HUES64 (cell line): ENCODE results near the gene NUTM2F.

Source experiments
- H3K27ac ChIP-seq: 2 replicates; pipeline ENCODE4 v1.7.0; 2013; ENCODE audit warnings: low read depth, low read length, inconsistent platforms
- H3K27me3 ChIP-seq: 2 replicates; pipeline ENCODE4 v1.6.1; 2013; ENCODE audit warnings: mild to moderate bottlenecking, low read length; ENCODE audit not compliant: insufficient read depth
- H3K36me3 ChIP-seq: 2 replicates; pipeline ENCODE4 v1.6.1; 2013; ENCODE audit warnings: mild to moderate bottlenecking, low read length; ENCODE audit not compliant: insufficient read depth
- H3K4me1 ChIP-seq: 2 replicates; pipeline ENCODE4 v1.6.1; 2013; ENCODE audit warnings: mild to moderate bottlenecking, low read length, moderate library complexity; ENCODE audit not compliant: insufficient read depth
- H3K4me3 ChIP-seq: 2 replicates; pipeline ENCODE4 v1.5.1; 2013; ENCODE audit warnings: mild to moderate bottlenecking, low read length, moderate library complexity
- H3K9ac ChIP-seq: 2 replicates; pipeline ENCODE4 v1.6.1; 2013; ENCODE audit warnings: mild to moderate bottlenecking, low read depth, low read length
- H3K9me3 ChIP-seq: 2 replicates; pipeline ENCODE4 v1.6.1; 2013; ENCODE audit warnings: low read depth, low read length; ENCODE audit not compliant: insufficient read depth
- WGBS: fragments of 150-250, 120-280 bp; methylation state at CpG from one replicate; pipeline ENCODE4 v1.1.7; 2013; ENCODE audit warnings: missing lambda C conversion rate; 5-methylcytosine and 5-hydroxymethylcytosine counted together

NUTM2F gene

DNA sequence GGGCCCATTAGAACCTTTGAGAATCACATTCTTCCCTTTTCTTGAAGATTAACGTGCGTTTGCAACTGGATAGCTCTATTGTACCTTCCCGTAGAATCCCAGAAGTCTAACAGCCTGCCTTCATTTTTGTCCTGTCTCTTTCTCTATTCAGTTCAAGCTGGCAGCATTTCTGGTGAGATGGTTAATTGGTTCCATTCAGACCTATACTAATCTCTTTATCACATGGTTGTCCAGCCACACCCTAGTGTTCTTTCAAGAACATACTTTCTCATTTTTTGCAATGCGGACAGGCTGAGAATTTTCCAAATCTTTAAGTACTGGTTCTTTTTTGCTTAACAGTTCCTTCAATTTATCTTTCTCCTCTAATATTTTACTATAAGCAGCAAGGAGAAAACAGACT lies 26.0 kb downstream of the NUTM2F start:
- Histone ChIP-seq H3K27ac (no peak overlapping the region), H3K9ac (no peak overlapping the region), H3K27me3 (no peaks in the 10 kb centered on the region), H3K4me1 (no peaks in the 10 kb centered on the region), H3K4me3 (no peak overlapping the region), H3K9me3 (no peaks in the 10 kb centered on the region), H3K36me3 (no peaks in the 10 kb centered on the region)
- WGBS: 94% methylated on average over 4 of the region's 4 CpGs

DNA sequence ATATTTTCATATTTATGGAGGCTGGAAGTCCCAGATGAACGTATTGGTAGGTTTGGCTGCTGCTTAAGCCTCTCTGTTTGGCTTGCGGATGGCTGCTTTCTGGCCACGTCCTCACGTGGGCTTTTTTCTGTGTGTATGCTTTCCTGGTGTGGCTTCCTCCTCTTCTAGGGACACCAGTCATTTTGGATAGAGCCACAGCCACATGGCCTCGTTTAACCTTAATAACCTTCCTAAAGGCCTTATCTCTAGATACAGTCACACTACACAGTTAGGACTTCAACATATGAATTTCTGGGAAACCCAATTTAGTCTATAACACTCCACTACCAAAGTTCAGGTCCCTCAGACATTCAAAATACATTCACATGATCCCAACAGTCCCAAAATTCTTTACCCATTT lies 26.9 kb downstream of the NUTM2F start:
- WGBS: 92% methylated on average over 5 of the region's 5 CpGs
- H3K9ac ChIP-seq: no peak overlapping the region

DNA sequence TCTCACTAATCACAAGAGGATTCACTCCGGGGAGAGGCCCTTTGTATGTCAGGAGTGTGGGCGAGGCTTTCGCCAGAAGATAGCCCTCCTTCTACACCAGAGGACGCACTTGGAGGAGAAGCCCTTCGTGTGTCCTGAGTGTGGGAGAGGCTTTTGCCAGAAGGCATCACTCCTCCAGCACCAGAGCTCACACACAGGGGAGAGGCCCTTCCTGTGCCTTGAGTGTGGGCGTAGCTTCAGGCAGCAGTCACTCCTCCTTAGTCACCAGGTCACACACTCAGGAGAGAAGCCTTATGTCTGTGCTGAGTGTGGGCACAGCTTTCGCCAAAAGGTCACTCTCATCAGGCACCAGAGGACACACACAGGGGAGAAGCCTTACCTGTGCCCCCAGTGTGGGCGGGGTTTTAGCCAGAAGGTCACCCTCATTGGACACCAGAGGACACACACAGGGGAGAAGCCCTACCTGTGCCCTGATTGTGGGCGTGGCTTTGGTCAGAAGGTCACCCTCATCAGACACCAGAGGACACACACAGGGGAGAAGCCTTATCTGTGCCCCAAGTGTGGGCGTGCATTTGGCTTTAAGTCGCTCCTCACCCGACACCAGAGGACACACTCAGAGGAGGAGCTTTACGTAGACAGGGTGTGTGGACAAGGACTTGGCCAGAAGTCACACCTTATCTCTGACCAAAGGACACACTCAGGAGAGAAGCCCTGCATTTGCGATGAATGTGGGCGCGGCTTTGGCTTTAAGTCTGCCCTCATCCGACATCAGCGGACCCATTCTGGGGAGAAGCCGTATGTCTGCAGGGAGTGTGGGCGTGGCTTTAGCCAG lies 27.8 kb downstream of the NUTM2F start:
- Histone ChIP-seq H3K4me1 (no peaks in the 10 kb centered on the region), H3K27me3 (no peaks in the 10 kb centered on the region), H3K9me3 (no peaks in the 10 kb centered on the region), H3K9ac (no peak overlapping the region), H3K36me3 (peaks cover 3% of the 10 kb centered on the region; the same call in 1 of the 2 replicates), H3K27ac (no peak overlapping the region), H3K4me3 (no peak overlapping the region)
- WGBS: 94% methylated on average over 17 of the region's 20 CpGs

More for the DNA sequence above, 26.9 kb downstream of the NUTM2F start:
- Histone ChIP-seq H3K9me3 (no peaks in the 10 kb centered on the region), H3K4me3 (no peak overlapping the region), H3K27me3 (no peaks in the 10 kb centered on the region), H3K36me3 (no peaks in the 10 kb centered on the region), H3K4me1 (no peaks in the 10 kb centered on the region), H3K27ac (no peak overlapping the region)

DNA sequence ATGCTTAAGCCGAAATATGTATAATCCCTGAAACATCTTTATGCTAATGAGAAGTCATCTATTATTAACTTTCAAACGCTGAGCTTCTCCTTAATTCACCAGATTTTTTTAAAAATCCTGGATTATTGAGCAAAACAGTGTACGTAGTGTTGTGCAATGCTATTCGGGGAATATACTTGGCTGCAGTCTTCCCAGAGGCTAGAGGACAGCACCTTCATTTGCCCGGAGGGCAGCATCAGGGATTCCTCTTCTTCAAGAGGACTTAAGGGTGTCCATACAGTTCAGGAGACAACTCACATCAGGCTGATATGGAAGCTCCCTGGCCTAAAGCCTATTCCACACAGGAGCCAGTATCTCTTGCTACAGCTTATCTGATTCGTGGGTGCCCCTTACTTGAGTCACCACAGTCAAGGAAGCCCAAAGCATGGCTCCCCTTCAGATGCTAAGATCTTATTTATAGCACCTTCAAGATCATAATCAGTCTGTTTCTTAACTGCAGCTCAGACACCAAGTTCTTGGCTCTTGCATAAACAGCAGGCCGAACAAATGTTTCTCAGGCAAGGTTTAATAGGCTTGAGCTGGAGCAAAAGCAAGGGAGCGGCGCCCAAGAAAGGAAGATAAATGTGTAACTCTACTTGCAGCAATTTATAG lies 29.4 kb downstream of the NUTM2F start:
- peaks cover 9% of the 10 kb centered on the region; the same call in 1 of the 2 replicates for H3K36me3 ChIP-seq
- H3K9ac ChIP-seq: no peak overlapping the region
- H3K4me1 ChIP-seq: no peaks in the 10 kb centered on the region
- 87% methylated on average over 9 of the region's 9 CpGs for WGBS
- no peaks in the 10 kb centered on the region for H3K27me3 ChIP-seq
- H3K27ac ChIP-seq: no peak overlapping the region
- no peaks in the 10 kb centered on the region for H3K9me3 ChIP-seq
- H3K4me3 ChIP-seq: no peak overlapping the region

DNA sequence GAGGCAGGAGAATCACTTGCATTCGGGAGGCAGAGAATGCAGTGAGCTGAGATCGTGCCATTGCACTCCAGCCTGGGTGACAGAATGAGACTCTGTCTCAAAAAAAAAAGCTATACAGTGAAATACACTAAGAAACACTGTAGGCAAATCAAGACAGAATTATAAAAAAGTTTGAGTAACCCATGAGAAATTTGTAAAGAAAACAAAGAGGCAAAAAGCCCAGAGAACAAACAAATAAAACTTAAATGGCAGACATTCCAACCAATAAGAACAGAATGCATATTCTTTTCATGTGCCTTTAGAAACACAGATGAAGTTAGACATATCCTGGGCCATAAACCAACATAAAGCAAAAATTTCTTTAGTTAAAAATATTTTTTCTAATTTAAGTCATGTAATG lies 38.8 kb downstream of the NUTM2F start:
- 95% methylated on average over 2 of the region's 2 CpGs for WGBS
- Histone ChIP-seq H3K27ac (no peak overlapping the region), H3K4me1 (no peaks in the 10 kb centered on the region), H3K9me3 (peaks cover 4% of the 10 kb centered on the region; the same call in 1 of the 2 replicates), H3K27me3 (no peaks in the 10 kb centered on the region), H3K4me3 (no peak overlapping the region), H3K36me3 (peaks cover 9% of the 10 kb centered on the region), H3K9ac (no peak overlapping the region)

DNA sequence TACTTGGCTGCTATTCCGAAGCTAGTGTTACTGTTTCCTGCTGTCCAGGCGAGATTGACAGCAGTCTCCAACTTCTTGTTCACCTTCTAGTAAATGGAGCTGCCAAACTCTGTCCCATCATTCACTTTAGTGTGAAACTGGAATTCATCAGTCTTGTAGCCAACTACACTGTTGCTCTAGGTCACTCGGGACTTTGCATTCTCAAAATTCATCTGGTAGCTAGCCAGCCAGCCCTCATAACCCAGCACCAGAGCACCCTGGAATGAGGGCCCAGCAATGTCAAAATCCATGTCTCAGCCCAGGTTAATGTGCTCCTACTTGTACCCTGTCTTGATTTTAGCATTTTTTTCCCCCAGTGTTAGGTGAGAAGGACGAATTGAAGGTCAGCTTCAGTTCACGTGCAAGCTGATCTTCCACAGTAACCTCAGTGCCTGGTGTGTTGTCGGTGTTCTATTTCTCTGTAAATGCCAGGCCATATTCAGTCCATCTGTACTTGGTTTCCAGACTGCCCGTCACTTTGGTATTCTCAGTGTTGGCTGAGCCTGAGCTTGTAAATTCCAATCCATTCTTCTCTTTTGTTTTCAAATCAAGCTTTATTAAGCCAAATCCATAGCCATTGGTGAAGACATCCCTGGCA lies 40.4 kb downstream of the NUTM2F start:
- WGBS: 93% methylated on average over 7 of the region's 7 CpGs
- Histone ChIP-seq H3K36me3 (peaks cover 8% of the 10 kb centered on the region), H3K4me1 (no peaks in the 10 kb centered on the region), H3K9ac (no peak overlapping the region), H3K4me3 (no peak overlapping the region), H3K27me3 (no peaks in the 10 kb centered on the region), H3K9me3 (peaks cover 4% of the 10 kb centered on the region; the same call in 1 of the 2 replicates), H3K27ac (no peak overlapping the region)

DNA sequence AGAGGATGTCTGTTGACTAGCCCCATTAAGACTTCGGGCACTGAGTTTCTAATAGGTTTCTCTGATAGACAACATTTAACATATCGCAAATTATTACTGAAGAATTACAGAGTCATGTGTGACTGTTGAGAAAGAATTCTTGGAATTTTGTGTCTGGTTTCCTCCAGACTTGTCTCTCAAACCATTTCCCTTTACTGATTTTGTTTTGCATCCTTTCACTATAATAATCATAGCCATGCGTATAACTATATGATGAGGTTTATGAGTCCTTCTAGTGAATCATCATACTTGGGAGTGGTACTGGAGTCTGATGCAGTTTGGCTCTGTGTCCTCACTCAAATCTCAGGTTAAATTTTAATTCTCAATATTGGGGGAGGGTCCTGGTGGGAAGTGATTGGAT lies 42.3 kb downstream of the NUTM2F start:
- WGBS: 92% methylated on average over 2 of the region's 3 CpGs
- H3K27me3 ChIP-seq: no peaks in the 10 kb centered on the region
- H3K27ac ChIP-seq: no peak overlapping the region
- H3K4me1 ChIP-seq: no peaks in the 10 kb centered on the region
- no peak overlapping the region for H3K4me3 ChIP-seq
- H3K36me3 ChIP-seq: peaks cover 8% of the 10 kb centered on the region
- peaks cover under 1% of the 10 kb centered on the region; the same call in 1 of the 2 replicates for H3K9me3 ChIP-seq
- no peak overlapping the region for H3K9ac ChIP-seq

DNA sequence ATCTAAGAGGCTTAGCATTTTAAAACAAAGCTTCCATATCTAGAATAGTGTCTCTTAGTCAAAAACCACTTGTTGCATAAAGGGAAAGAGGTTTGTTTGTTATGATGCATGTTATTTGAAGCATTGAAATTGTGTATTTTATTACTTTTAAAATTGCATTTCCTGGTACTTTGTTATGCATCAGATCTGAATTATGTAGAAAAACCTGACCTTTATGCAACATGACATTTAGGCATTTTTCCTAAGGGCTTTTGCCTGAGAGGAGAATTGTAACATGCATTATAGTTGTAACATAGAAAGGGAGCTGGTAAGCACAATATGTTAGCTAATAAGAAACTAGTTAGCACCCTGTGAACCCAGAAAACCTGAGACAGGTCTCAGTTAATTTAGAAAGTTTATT lies 47.3 kb downstream of the NUTM2F start:
- Histone ChIP-seq H3K27ac (no peak overlapping the region), H3K36me3 (peaks cover 28% of the 10 kb centered on the region), H3K9me3 (peaks cover 7% of the 10 kb centered on the region), H3K4me1 (no peaks in the 10 kb centered on the region), H3K4me3 (no peak overlapping the region), H3K27me3 (no peaks in the 10 kb centered on the region), H3K9ac (no peak overlapping the region)

DNA sequence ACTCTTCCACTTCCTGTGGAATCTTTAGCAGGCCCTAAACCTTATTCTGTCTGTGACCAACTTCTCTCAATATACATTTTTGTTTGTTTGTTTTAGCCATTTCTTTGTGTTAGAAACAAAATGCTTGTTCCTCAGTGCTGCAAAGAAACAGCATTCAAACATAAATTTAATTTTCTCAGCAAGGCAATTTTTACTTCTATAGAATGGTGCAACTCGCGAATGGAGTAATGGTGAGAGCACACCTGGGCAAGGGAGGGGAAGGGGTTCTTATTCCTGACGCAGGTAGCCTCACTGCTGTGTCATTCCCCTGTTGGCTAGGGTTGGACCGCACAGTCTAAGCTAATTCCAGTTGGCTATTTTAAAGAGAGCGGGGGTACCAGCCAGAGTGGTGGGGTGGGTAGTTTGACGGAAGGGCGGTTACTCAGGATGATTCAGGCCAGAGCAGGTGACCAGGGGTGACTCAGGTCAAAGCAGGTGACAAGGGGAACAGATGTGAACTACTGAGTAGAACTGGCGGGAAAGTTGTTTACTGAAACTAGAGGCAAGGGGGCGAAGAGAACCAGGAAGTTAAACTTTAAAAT lies 47.9 kb downstream of the NUTM2F start:
- no peaks in the 10 kb centered on the region for H3K4me1 ChIP-seq
- 94% methylated on average over 8 of the region's 9 CpGs for WGBS
- H3K27me3 ChIP-seq: no peaks in the 10 kb centered on the region
- H3K9me3 ChIP-seq: peaks cover 7% of the 10 kb centered on the region
- no peak overlapping the region for H3K27ac ChIP-seq
- no peak overlapping the region for H3K4me3 ChIP-seq
- H3K36me3 ChIP-seq: peaks cover 28% of the 10 kb centered on the region
- H3K9ac ChIP-seq: no peak overlapping the region

DNA sequence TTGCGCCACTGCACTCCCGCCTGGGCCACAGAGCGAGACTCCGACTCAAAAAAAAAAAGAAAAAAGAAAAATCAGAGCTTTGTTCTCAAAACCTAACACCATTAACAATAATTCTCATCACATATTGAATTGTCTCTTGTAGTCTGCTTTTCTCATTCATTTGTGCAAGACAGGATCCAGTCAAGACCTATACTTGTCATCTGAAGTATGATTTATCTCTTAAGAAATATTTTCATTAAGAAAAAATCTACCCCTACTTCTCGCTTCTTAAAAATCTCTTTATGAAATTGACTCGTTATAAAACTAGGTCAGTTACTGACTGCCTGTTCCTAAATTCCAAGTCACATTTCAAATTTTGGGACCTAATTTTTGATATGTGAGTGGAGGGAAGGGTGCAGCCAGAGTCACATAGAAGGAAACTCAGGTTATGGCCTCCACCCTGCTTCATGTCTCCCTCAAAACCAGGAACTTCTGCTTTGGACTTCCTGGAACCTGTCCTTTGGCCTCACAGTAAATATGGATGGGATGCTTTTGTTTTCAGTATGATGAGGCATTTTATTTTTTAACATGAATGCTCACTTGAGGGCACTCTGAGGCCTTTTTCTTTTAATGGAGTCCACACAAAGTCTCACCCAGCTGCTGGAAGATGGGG lies 50.4 kb downstream of the NUTM2F start:
- H3K36me3 ChIP-seq: peaks cover 28% of the 10 kb centered on the region
- no peak overlapping the region for H3K27ac ChIP-seq
- H3K4me3 ChIP-seq: no peak overlapping the region
- H3K9me3 ChIP-seq: peaks cover 7% of the 10 kb centered on the region
- no peaks in the 10 kb centered on the region for H3K4me1 ChIP-seq
- WGBS: 97% methylated on average over 6 of the region's 6 CpGs
- H3K27me3 ChIP-seq: no peaks in the 10 kb centered on the region
- H3K9ac ChIP-seq: no peak overlapping the region
